ENCODE data around the gene CHM. TPM values are rescaled to one million over a fixed set of nuclear protein-coding genes. Genes with fewer than 3 reads are reported as not detected.

Gene CHM
- total RNA-seq, 1 experiment from 2014 or later: 28.9 TPM

DNA sequence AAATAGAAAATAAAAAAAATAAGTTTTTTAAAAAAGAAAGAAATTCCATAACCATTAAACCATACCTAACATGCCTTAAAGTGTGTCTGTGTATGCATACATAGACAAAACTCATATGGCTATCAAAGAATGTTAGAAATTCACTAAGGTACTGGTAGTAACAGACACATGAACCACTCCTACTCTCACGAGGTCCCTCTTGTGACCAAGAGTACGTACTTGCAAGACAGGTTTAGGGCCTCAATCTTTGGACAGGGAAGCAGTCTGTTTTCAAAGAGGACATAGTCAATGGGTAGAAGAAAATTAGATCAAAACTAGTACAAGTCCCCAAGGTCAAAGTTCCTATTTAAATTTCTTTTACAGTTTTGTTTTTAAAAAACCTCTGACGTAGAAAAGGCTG lies 117.3 kb downstream of the CHM start:
- Histone ChIP-seq H3K9me3 (ENCODE audit: control insufficient read depth, insufficient read depth, low read depth, low read length) (no peaks in the 10 kb centered on the region), H3K36me3 (ENCODE audit: control insufficient read depth, insufficient read depth, low read length) (no peaks in the 10 kb centered on the region; the same call in 1 of the 2 replicates), H3K4me1 (ENCODE audit: control insufficient read depth, insufficient read depth, low read length) (no peaks in the 10 kb centered on the region), H3K27ac (ENCODE audit: low read length) (no peak overlapping the region), H3K4me3 (ENCODE audit: low read depth in 2 of 2, low read length in 2 of 2) (no peak overlapping the region), H3K27me3 (ENCODE audit: control insufficient read depth, insufficient read depth, low read length) (no peaks in the 10 kb centered on the region)
- intact Hi-C loops (cut with micrococcal nuclease; ENCODE audit: unreplicated experiment) (no loop called here), in situ Hi-C loops (cut with HindIII; ENCODE audit: low pct_unique_long_range_greater_than_20kb, low sequenced_read_pairs) (no loop called here)
- ChIA-PET CTCF (no interaction called here), POLR2A (no interaction called here)
- ATAC-seq (no peak), DNase-seq (ENCODE audit: low read depth, low spot score) (no peak)
- BruUV-seq (replicated peaks): no TSS peak
- no peak for TF ChIP-seq TCF7L2 (IDR thresholded peaks at IDR 0.05; ENCODE audit: low read depth, low read length)
- TF ChIP-seq, protein P1, sequence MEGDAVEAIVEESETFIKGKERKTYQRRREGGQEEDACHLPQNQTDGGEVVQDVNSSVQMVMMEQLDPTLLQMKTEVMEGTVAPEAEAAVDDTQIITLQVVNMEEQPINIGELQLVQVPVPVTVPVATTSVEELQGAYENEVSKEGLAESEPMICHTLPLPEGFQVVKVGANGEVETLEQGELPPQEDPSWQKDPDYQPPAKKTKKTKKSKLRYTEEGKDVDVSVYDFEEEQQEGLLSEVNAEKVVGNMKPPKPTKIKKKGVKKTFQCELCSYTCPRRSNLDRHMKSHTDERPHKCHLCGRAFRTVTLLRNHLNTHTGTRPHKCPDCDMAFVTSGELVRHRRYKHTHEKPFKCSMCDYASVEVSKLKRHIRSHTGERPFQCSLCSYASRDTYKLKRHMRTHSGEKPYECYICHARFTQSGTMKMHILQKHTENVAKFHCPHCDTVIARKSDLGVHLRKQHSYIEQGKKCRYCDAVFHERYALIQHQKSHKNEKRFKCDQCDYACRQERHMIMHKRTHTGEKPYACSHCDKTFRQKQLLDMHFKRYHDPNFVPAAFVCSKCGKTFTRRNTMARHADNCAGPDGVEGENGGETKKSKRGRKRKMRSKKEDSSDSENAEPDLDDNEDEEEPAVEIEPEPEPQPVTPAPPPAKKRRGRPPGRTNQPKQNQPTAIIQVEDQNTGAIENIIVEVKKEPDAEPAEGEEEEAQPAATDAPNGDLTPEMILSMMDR (IDR thresholded peaks at IDR 0.05): no peak
- TF ChIP-seq POLR2AphosphoS5 (IDR thresholded peaks at IDR 0.05; ENCODE audit: low read depth, low read length): no peak
- no peak for TF ChIP-seq SIN3A (IDR thresholded peaks at IDR 0.05; ENCODE audit: borderline replicate concordance, insufficient read depth, low read depth, low read length)
- TF ChIP-seq, protein P2, sequence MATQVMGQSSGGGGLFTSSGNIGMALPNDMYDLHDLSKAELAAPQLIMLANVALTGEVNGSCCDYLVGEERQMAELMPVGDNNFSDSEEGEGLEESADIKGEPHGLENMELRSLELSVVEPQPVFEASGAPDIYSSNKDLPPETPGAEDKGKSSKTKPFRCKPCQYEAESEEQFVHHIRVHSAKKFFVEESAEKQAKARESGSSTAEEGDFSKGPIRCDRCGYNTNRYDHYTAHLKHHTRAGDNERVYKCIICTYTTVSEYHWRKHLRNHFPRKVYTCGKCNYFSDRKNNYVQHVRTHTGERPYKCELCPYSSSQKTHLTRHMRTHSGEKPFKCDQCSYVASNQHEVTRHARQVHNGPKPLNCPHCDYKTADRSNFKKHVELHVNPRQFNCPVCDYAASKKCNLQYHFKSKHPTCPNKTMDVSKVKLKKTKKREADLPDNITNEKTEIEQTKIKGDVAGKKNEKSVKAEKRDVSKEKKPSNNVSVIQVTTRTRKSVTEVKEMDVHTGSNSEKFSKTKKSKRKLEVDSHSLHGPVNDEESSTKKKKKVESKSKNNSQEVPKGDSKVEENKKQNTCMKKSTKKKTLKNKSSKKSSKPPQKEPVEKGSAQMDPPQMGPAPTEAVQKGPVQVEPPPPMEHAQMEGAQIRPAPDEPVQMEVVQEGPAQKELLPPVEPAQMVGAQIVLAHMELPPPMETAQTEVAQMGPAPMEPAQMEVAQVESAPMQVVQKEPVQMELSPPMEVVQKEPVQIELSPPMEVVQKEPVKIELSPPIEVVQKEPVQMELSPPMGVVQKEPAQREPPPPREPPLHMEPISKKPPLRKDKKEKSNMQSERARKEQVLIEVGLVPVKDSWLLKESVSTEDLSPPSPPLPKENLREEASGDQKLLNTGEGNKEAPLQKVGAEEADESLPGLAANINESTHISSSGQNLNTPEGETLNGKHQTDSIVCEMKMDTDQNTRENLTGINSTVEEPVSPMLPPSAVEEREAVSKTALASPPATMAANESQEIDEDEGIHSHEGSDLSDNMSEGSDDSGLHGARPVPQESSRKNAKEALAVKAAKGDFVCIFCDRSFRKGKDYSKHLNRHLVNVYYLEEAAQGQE (IDR thresholded peaks at IDR 0.05; ENCODE audit: insufficient read depth in 1 of 2, low read depth in 2 of 2, low read length in 1 of 2): no peak

- in situ Hi-C loops (cut with HindIII; ENCODE audit: low pct_unique_long_range_greater_than_20kb, low sequenced_read_pairs): no loop called here
- TF ChIP-seq TCF7L2 (IDR thresholded peaks at IDR 0.05; ENCODE audit: low read depth, low read length): no peak
- TF ChIP-seq, protein P2 (IDR thresholded peaks at IDR 0.05; ENCODE audit: insufficient read depth in 1 of 2, low read depth in 2 of 2, low read length in 1 of 2): no peak
- no peaks in the 10 kb centered on the region for H3K4me1 ChIP-seq (ENCODE audit: control insufficient read depth, insufficient read depth, low read length)
- ChIA-PET POLR2A (no interaction called here), CTCF (no interaction called here)
- no peak overlapping the region for H3K4me3 ChIP-seq (ENCODE audit: low read depth in 2 of 2, low read length in 2 of 2)
- DNase-seq (ENCODE audit: low read depth, low spot score): no peak
- no peak for ATAC-seq
- no peaks in the 10 kb centered on the region for H3K27me3 ChIP-seq (ENCODE audit: control insufficient read depth, insufficient read depth, low read length)
- no peaks in the 10 kb centered on the region; the same call in 1 of the 2 replicates for H3K36me3 ChIP-seq (ENCODE audit: control insufficient read depth, insufficient read depth, low read length)
- BruUV-seq (replicated peaks): no TSS peak
- H3K9me3 ChIP-seq (ENCODE audit: control insufficient read depth, insufficient read depth, low read depth, low read length): no peaks in the 10 kb centered on the region
- intact Hi-C loops (cut with micrococcal nuclease; ENCODE audit: unreplicated experiment): no loop called here
- H3K27ac ChIP-seq (ENCODE audit: low read length): no peak overlapping the region
These were observed 118.8 kb downstream of the CHM start for GRCh38 chrX:85928606-85929005.

Data from Panc1 (cell line).